Muscle of back (tissue), 11 donors: ENCODE measurements around the gene TMEM35B. TPM values are rescaled to one million over a fixed set of nuclear protein-coding genes. Genes with fewer than 3 reads are reported as not detected.
"Not testable (repeated sequence)": the region's sequence is repeated elsewhere in the genome, so short reads cannot be mapped to it uniquely, and the experiment has no call there.

ENCODE experiments used
- DNase-seq, 3 donors: peaks; one replicate each; pipeline versions ENCODE4 v3.0.0 to v3.0.0-alpha.2; 2013
- polyA plus RNA-seq, 10 donors: library from polyadenylated mRNA; unstranded; fragments of 120-200 nt; gene quantifications; one replicate each; pipeline ENCODE4 v1.2.1, GENCODE V29; 2013; ENCODE audit not compliant: insufficient read length in 10 of 10

TMEM35B gene
- polyA plus RNA-seq, 10 donors, result 16.8 to 24.1 (median 19.9) TPM

- no peak for DNase-seq
These were observed 7.3 kb downstream of the TMEM35B start for GRCh38 chr1:34977858-34978257.

GRCh38 chr1:34977210-34977471 lies 8.0 kb downstream of the TMEM35B start:
- no peak for DNase-seq

DNA sequence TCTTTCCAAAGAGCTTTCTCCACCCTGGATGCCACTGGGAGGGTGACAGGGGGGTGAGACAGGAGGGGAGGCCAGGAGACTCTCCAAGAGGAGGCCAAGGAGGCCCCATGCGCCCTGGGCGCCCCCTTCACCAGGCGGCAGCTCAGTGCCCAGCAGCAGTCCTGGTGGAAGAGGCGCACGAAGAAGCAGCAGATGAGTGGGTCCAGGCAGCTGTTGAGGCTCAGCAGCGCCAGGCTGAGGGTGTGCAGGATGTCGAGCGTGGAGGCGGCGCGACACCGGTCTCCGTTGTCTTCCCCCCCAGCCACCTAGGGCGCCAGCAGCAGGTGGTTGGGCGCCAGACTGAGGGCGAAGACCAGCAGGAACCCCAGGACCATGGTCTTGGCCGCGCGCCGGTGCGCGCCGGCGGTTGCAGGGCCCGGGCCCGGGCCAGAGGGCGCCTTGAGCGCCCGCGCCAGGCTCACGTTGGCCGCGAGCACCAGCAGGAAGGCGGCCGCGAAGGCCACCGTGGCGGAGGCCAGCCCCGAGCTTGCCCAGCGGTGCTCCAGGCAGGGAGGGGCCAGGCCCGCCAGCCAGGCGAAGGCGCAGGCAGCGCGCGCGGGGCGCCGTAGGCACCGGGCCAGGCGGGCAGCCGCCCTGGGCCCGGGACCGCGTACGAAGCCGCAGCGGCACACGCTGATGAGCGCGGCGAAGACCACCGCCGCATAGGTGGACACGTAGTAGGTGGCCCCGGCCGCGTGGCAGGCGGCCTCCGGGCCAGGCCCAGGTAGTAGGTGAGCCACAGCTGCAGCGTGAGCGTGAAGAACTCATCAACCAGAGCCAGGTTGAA lies 8.6 kb downstream of the TMEM35B start:
- DNase-seq, result no peak

DNA sequence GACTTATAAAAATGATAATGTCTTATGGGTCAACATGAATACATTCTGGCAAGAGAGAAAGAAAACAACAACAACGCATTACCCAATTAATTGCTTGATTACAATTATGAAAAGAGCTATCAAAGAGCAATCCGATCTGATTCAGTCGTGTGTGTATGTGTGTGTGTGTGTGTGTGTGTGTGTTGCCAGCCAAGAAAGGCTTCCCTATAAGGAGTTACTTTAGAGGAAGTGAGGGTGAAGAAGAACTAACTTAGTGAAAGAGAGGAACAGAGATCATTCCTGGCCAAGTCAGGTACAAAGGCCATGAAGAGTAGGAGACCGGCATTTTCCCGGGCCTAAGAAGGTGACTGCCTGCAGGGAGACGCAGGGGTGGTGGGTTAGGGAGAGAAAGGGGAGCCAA lies 9.4 kb downstream of the TMEM35B start:
- DNase-seq, result no peak

DNA sequence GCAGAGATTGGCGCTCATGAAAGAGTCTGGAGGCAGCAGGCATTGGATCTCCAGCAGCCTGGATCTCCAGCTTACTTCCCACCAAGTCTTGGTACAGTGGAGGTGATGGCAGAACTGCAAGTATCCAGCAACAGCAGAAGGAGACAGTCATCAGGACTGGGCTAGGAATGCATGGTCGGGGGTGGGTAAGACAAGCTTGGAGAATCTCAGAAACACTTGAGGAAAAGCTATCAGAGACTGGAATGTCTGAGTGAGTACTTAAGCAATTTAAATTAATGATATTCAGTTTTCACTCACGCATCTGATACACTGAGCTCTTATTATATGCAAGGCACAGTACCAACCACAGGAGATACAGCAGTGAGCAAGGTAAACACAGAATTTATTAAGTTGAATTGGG lies 9.8 kb downstream of the TMEM35B start:
- no peak for DNase-seq

DNA sequence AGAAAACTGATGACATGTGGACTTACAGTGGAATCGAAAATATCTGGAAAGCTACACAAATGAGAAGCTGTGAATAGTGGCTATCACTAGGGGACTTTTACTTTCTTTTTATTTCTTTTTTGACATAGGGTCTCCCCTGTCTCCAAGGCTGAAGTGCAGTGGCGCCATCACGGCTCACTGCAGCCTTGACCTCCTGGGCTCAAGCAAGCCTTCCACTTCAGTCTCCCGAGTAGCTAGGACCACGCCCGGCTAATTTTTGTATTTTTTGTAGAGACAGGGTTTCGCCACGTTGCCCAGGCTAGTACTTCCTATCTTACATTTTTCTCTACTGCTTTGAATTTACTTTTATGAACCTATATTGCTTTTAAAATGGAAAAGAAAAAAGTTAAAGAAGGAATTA lies 10.5 kb downstream of the TMEM35B start:
- no peak for DNase-seq

GRCh38 chr1:34973326-34973725 lies 11.8 kb downstream of the TMEM35B start:
- no peak for DNase-seq

- DNase-seq, result no peak
These were observed 14.3 kb downstream of the TMEM35B start for GRCh38 chr1:34970829-34971228.

DNA sequence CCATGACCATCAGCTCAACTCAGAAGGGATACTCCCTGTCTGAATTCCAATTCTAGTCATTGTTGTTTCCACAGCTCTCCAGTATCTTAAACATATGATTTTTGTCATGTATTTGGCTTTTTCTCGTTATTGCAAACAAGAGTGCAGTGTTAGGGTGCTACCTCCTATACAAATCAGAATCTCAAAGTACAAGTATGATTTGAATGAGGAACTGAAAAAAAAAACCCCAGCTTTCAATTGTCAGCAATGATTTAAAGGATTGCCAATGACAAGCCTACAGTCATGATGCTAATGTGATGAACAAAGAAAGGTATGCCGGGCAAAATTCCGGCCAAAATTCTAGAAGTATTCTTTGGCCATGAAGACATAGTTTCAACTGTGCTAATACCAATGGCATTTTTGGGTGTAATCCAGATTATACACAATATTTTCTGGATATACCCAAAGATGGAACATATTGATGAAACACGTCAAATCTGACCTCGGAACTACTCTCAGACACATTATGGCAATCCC lies 14.9 kb downstream of the TMEM35B start:
- DNase-seq, result no peak

- DNase-seq, result not testable (repeated sequence)
These were observed 16.9 kb downstream of the TMEM35B start for GRCh38 chr1:34968297-34968696.

- DNase-seq, result not testable (repeated sequence)
These were observed 17.5 kb downstream of the TMEM35B start for GRCh38 chr1:34967672-34968071.

DNA sequence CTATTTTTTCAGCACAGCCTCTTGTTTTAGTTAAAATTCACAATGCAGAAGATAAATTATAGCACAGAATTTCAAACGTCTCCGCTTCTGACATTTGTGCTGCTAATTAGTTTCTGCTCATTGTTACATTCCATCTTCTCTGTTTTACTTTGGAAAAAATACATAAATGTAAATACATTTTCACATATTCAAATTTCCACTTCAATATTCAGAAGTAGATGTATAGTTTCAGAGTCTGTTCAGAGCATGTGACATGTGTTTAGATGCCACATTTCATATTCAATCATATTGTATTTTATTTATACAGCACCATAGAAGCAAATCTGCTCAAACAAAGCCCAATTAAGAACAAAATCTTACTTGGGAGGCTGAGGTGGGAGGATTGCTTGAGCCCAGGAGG lies 19.6 kb downstream of the TMEM35B start:
- no peak for DNase-seq

GRCh38 chr1:34950428-34950827 lies 34.7 kb downstream of the TMEM35B start:
- no peak for DNase-seq

DNA sequence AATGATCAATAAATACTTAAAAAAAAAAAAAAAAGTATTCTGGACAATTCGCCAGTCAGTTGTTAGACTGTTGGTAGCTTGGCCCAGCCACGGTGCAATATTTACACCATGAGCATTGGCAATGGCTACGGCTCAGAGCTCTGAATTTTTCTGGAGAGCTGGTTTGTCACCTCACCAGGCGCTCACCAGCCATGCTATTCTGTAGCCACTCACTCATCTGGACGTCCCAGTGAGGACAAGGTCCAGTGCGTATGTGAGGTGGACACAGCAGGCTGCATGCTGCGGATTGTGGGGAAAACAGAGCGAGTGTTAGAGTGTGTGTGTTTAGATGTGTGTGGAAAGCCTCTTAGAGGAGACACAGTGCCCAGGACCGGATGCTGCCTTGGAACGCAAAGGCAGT lies 36.4 kb downstream of the TMEM35B start:
- not testable (repeated sequence) for DNase-seq

GRCh38 chr1:34947641-34948314 lies 37.4 kb downstream of the TMEM35B start:
- DNase-seq, result not testable (repeated sequence)

GRCh38 chr1:34946211-34946610 lies 38.9 kb downstream of the TMEM35B start:
- no peak for DNase-seq

GRCh38 chr1:34941798-34942197 lies 43.3 kb downstream of the TMEM35B start:
- not testable (repeated sequence) for DNase-seq

Other genes with a start within 250 kb of the TMEM35B start
- 1 to 10 TPM in 2 of 10 donors, under 1 TPM in 6, not detected in 2; 0.09 to 5.2 (median 0.23) TPM for gene GJB5, start 230.3 kb downstream of the TMEM35B start, polyA plus RNA-seq
- under 1 TPM in 3 of 10 donors, not detected in 7; 0.08 to 0.18 (median 0.17) TPM for gene GJB4, start 225.6 kb downstream of the TMEM35B start, polyA plus RNA-seq
- 1 to 10 TPM in 2 of 10 donors, under 1 TPM in 1, not detected in 7; 0.14 to 2.4 (median 2.4) TPM for gene GJB3, start 204.1 kb downstream of the TMEM35B start, polyA plus RNA-seq
- gene GJA4, start 192.3 kb downstream of the TMEM35B start, polyA plus RNA-seq, result 10 to 100 TPM; 25.9 to 49.9 (median 32.9) TPM
- gene SMIM12, start 125.6 kb downstream of the TMEM35B start, polyA plus RNA-seq, result 10 to 100 TPM; 18.9 to 30.1 (median 24.9) TPM
- gene DLGAP3, start 55.7 kb downstream of the TMEM35B start, polyA plus RNA-seq, result 1 to 10 TPM in 1 of 10 donors, under 1 TPM in 8, not detected in 1; 0.11 to 1.5 (median 0.23) TPM
- gene ZMYM6, start 46.6 kb upstream of the TMEM35B start, polyA plus RNA-seq, result 10 to 100 TPM in 6 of 10 donors, 1 to 10 TPM in 4; 7.0 to 15.6 (median 11.2) TPM
- gene ZMYM1, start 94.0 kb upstream of the TMEM35B start, polyA plus RNA-seq, result 10 to 100 TPM in 9 of 10 donors, 1 to 10 TPM in 1; 7.9 to 16.6 (median 11.8) TPM
- gene SFPQ, start 207.8 kb upstream of the TMEM35B start, polyA plus RNA-seq, result 100 to 1,000 TPM; 213 to 518 (median 331) TPM